CD4-positive, alpha-beta T cell (primary cell): ENCODE measurements around the gene TCF3. TPM values are rescaled to one million over a fixed set of nuclear protein-coding genes. Genes with fewer than 3 reads are reported as not detected.
A peak's percentile ranks its signal among the peaks of the same experiment; 100 is the strongest.

Experiments used
- ATAC-seq: fragments of 200-7000 bp; cut with Tn5 transposase; one replicate; pipeline ENCODE4 v1.10.0; 2022; ENCODE audit warnings: mild to moderate bottlenecking; ENCODE audit not compliant: poor library complexity
- CTCF ChIA-PET: fragments of 350-600 bp; sonication (Branson Sonifier 250); formaldehyde crosslinking; loops from one replicate; lab custom pipeline; 2021; ENCODE audit warnings: antibody characterized with exemption, inconsistent platforms; lab: Charles Lee
- POLR2A ChIA-PET: fragments of 350-600 bp; sonication (Branson Sonifier 250); formaldehyde crosslinking; loops from one replicate; lab custom pipeline; 2021; ENCODE audit warnings: antibody characterized with exemption, inconsistent platforms; lab: Charles Lee
- DNase-seq, 14 experiments: peaks; one replicate each; pipeline ENCODE4 v3.0.0-alpha.2; 2013 to 2020; ENCODE audit warnings: mixed read lengths in 2 of 14
- H3K27ac ChIP-seq, 2 donors: one replicate each; pipeline versions ENCODE4 v1.5.1 to v1.7.0; 2013; ENCODE audit warnings: low read length in 2 of 2, low read depth in 1 of 2, mild to moderate bottlenecking in 1 of 2
- H3K27me3 ChIP-seq, 2 experiments: 1 replicate in 1 of 2; 2 replicates in 1 of 2; pipeline versions ENCODE4 v1.6.1 to v1.7.0; 2013; ENCODE audit warnings: low read length in 2 of 2, control low read depth in 1 of 2, mild to moderate bottlenecking in 1 of 2, moderate library complexity in 1 of 2; ENCODE audit not compliant: insufficient read depth in 2 of 2, control insufficient read depth in 1 of 2
- H3K36me3 ChIP-seq: one replicate; pipeline ENCODE4 v1.6.1; 2013; ENCODE audit warnings: low read length, control low read depth; ENCODE audit not compliant: insufficient read depth
- H3K4me1 ChIP-seq: one replicate; pipeline ENCODE4 v1.6.1; 2013; ENCODE audit warnings: low read length, control low read depth; ENCODE audit not compliant: insufficient read depth
- H3K4me3 ChIP-seq: one replicate; pipeline ENCODE4 v1.5.1; 2013; ENCODE audit warnings: mild to moderate bottlenecking, low read length, moderate library complexity
- H3K9me3 ChIP-seq, 2 experiments: 1 replicate in 1 of 2; 2 replicates in 1 of 2; pipeline versions ENCODE4 v1.6.1 to v1.7.0; 2013; ENCODE audit warnings: low read length in 2 of 2, mild to moderate bottlenecking in 2 of 2, control low read depth in 1 of 2, moderate library complexity in 1 of 2; ENCODE audit not compliant: control insufficient read depth in 1 of 2, insufficient read depth in 1 of 2
- H3K27ac Mint-ChIP-seq: one replicate; pipeline ENCODE4 v1.8.0; 2020; ENCODE audit warnings: mixed read lengths
- H3K27me3 Mint-ChIP-seq: one replicate; pipeline ENCODE4 v1.8.0; 2021; ENCODE audit warnings: mixed read lengths
- H3K36me3 Mint-ChIP-seq: one replicate; pipeline ENCODE4 v1.8.0; 2021; ENCODE audit warnings: low read depth, mixed read lengths
- H3K4me1 Mint-ChIP-seq: one replicate; pipeline ENCODE4 v1.8.0; 2021; ENCODE audit warnings: low read depth, mixed read lengths
- H3K4me3 Mint-ChIP-seq: one replicate; pipeline ENCODE4 v1.8.0; 2020; ENCODE audit warnings: mild to moderate bottlenecking, mixed read lengths
- H3K9me3 Mint-ChIP-seq: one replicate; pipeline ENCODE4 v1.8.0; 2020; ENCODE audit warnings: mixed read lengths
- CTCF ChIP-seq: fragments of 200-600 bp; IDR thresholded peaks from one replicate; pipeline ENCODE4 v1.8.0; 2022; ENCODE audit warnings: antibody characterized with exemption, mild to moderate bottlenecking
- intact Hi-C, 2 experiments: fragments of 100-400 bp; cut with DNase I in 1 of 2; cut with micrococcal nuclease in 1 of 2; formaldehyde crosslinking; loops; one replicate each; pipeline versions ENCODE4 v1.15.1 to v1.9.0; 2023 to 2025; cut with DNase I, micrococcal nuclease
- total RNA-seq, 174 experiments: library from RNA in 2 of 174; stranded (reverse) in 2 of 174; gene quantifications; one replicate each; pipeline ENCODE4 v1.2.3 and lab custom pipeline; 2021 to 2026

The TCF3 gene
- total RNA-seq, 2 experiments from 2014 or later: 51.2 to 52.2 TPM

GRCh38 chr19:1608359-1609102 is 43.9 kb downstream of the TCF3 start:
- Mint-ChIP-seq H3K36me3 (peaks cover 38% of the 10 kb centered on the region), H3K27me3 (no peaks in the 10 kb centered on the region), H3K4me1 (peaks cover 27% of the 10 kb centered on the region), H3K27ac (peak overlapping the region; percentile 81), H3K4me3 (peak overlapping the region; percentile 81), H3K9me3 (no peaks in the 10 kb centered on the region)
- Histone ChIP-seq H3K4me3 (peak overlapping the region; percentile 63), H3K4me1 (peaks cover 63% of the 10 kb centered on the region), H3K36me3 (peaks cover 19% of the 10 kb centered on the region), H3K9me3 (no peaks in the 10 kb centered on the region), H3K27me3 (no peaks in the 10 kb centered on the region), H3K27ac (peak overlapping the region; percentile 56 to 69)
- TF ChIP-seq CTCF: no peak
- ChIA-PET CTCF (interaction anchor here (1.1 to 2.1 kb wide), 2 partner anchors 16 to 43 kb away, joined by 3 to 10 read pairs; partner anchors contain the start of gene TCF3), POLR2A (interaction anchor here (0.8 to 2.4 kb wide), 3 partner anchors 12 to 155 kb away, joined by 3 to 12 read pairs (median 3); partner anchors contain the start of gene MBD3)
- DNase-seq (peak in 12 of 14 experiments; percentile 18 to 67 (median 33)), ATAC-seq (peak; percentile 11)
- intact Hi-C loops: loop anchor here in 1 of 2 experiments (5.0 kb wide), 1 partner anchor 204 kb away; the partner anchor contains the start of gene ATP8B3

- H3K4me3 Mint-ChIP-seq: peak overlapping the region; percentile 91
- no peaks in the 10 kb centered on the region for H3K27me3 ChIP-seq
Observed at GRCh38 chr19:1606138-1606651, 46.2 kb downstream of the TCF3 start.

More at GRCh38 chr19:1606138-1606651, 46.2 kb downstream of the TCF3 start:
- Histone ChIP-seq H3K27ac (peak overlapping the region; percentile 77 to 86), H3K36me3 (peaks cover 5% of the 10 kb centered on the region), H3K4me1 (peaks cover 79% of the 10 kb centered on the region), H3K9me3 (no peaks in the 10 kb centered on the region), H3K4me3 (peak overlapping the region; percentile 99)
- H3K27ac Mint-ChIP-seq: peak overlapping the region; percentile 97
- ChIA-PET POLR2A (interaction anchor here (0.7 to 4.8 kb wide), 10 partner anchors 13 to 337 kb away, joined by 3 to 78 read pairs (median 4); partner anchors contain the start of genes FAM174C, MBD3 and TCF3), CTCF (interaction anchor here (0.7 to 2.5 kb wide), 9 partner anchors 10 to 220 kb away, joined by 3 to 31 read pairs (median 5); partner anchors contain the start of genes MBD3 and TCF3)
- H3K36me3 Mint-ChIP-seq: peaks cover 35% of the 10 kb centered on the region
- no peaks in the 10 kb centered on the region for H3K27me3 Mint-ChIP-seq
- peaks cover 39% of the 10 kb centered on the region for H3K4me1 Mint-ChIP-seq
- H3K9me3 Mint-ChIP-seq: no peaks in the 10 kb centered on the region
- TF ChIP-seq CTCF: no peak
- ATAC-seq (no peak), DNase-seq (no peak)
- intact Hi-C loops: loop anchor here (1.0 to 5.0 kb wide), 6 partner anchors 45 to 206 kb away; partner anchors contain the start of genes ATP8B3 (in 1 of the 2) and TCF3 (in 1 of the 2)
